ENCODE measurements around the gene SHOX.
"Not testable (repeated sequence)": the region's sequence is repeated elsewhere in the genome, so short reads cannot be mapped to it uniquely, and the experiment has no call there.

SHOX gene

GRCh38 chrX:630612-631496, at the start of gene SHOX:
TSS of gene SHOX (plus strand) at chrX:630791. CDS start at chrX:630898, 107 bp downstream.
- DNase-seq (ENCODE audit: low spot score), result no peak

- no peak for DNase-seq (ENCODE audit: low spot score)
Measured at GRCh38 chrX:581066-581465, 49.5 kb upstream of the SHOX start.

GRCh38 chrX:581720-582298, 48.8 kb upstream of the SHOX start:
- DNase-seq (ENCODE audit: low spot score), result no peak

- no peak for DNase-seq (ENCODE audit: low spot score)
Measured at GRCh38 chrX:584572-584971, 46.0 kb upstream of the SHOX start.

GRCh38 chrX:585115-585808, 45.3 kb upstream of the SHOX start:
- no peak for DNase-seq (ENCODE audit: low spot score)

- no peak for DNase-seq (ENCODE audit: low spot score)
Measured at GRCh38 chrX:586351-586750, 44.2 kb upstream of the SHOX start.

GRCh38 chrX:589261-589660, 41.3 kb upstream of the SHOX start:
- not testable (repeated sequence) for DNase-seq (ENCODE audit: low spot score)

- DNase-seq (ENCODE audit: low spot score), result no peak
Measured at GRCh38 chrX:590693-591404, 39.7 kb upstream of the SHOX start.

GRCh38 chrX:599837-600715, 30.5 kb upstream of the SHOX start:
- no peak for DNase-seq (ENCODE audit: low spot score)

- DNase-seq (ENCODE audit: low spot score), result not testable (repeated sequence)
Measured at GRCh38 chrX:603029-603428, 27.6 kb upstream of the SHOX start.

GRCh38 chrX:604616-605015, 26.0 kb upstream of the SHOX start:
- DNase-seq (ENCODE audit: low spot score), result not testable (repeated sequence)

GRCh38 chrX:608088-608487, 22.5 kb upstream of the SHOX start:
- DNase-seq (ENCODE audit: low spot score), result not testable (repeated sequence)

- DNase-seq (ENCODE audit: low spot score), result no peak
Measured at GRCh38 chrX:614136-614535, 16.5 kb upstream of the SHOX start.

- DNase-seq (ENCODE audit: low spot score), result no peak
Measured at GRCh38 chrX:617401-617800, 13.2 kb upstream of the SHOX start.

- DNase-seq (ENCODE audit: low spot score), result no peak
Measured at GRCh38 chrX:617891-618290, 12.7 kb upstream of the SHOX start.

- DNase-seq (ENCODE audit: low spot score), result not testable (repeated sequence)
Measured at GRCh38 chrX:618304-618703, 12.3 kb upstream of the SHOX start.

GRCh38 chrX:618761-619450, 11.7 kb upstream of the SHOX start:
- DNase-seq (ENCODE audit: low spot score), result no peak

- no peak for DNase-seq (ENCODE audit: low spot score)
Measured at GRCh38 chrX:619451-619811, 11.2 kb upstream of the SHOX start.

- no peak for DNase-seq (ENCODE audit: low spot score)
Measured at GRCh38 chrX:619812-620531, 10.6 kb upstream of the SHOX start.
